Peyer's patch (tissue), 4 donors: Measurements from ENCODE around the gene TRIM24. TPM values are rescaled to one million over a fixed set of nuclear protein-coding genes. Genes with fewer than 3 reads are reported as not detected.

Experiments used
- DNase-seq, 3 donors: peaks; one replicate each; pipeline ENCODE4 v3.0.0-alpha.2; 2017 to 2019
- H3K27ac ChIP-seq, 4 donors: fragments of 200-600 bp; sonication (generic); one replicate each; pipeline ENCODE4 v1.5.1; 2016 to 2019
- H3K27me3 ChIP-seq, 2 donors: fragments of 200-600 bp; sonication (generic); one replicate each; pipeline ENCODE4 v1.5.1; 2019
- H3K36me3 ChIP-seq, 3 donors: fragments of 200-600 bp; sonication (generic); one replicate each; pipeline ENCODE4 v1.5.1; 2016 to 2019
- H3K4me1 ChIP-seq, 4 donors: fragments of 200-600 bp; sonication (generic); one replicate each; pipeline ENCODE4 v1.5.1; 2016 to 2019
- H3K4me3 ChIP-seq, 4 donors: fragments of 200-600 bp; sonication (generic); 1 replicate in 3 of 4; 2 replicates in 1 of 4; pipeline ENCODE4 v1.5.1; 2016 to 2019; ENCODE audit warnings: mild to moderate bottlenecking in 1 of 4
- H3K9me3 ChIP-seq, 4 donors: fragments of 200-600 bp; sonication (generic); one replicate each; pipeline ENCODE4 v1.5.1; 2016 to 2019; ENCODE audit warnings: mild to moderate bottlenecking in 1 of 4
- CTCF ChIP-seq, 6 experiments: fragments of 450-650 bp in 4 of 6; fragments of 200-600 bp in 2 of 6; sonication (generic) in 1 of 6; IDR thresholded peaks; one replicate each; pipeline ENCODE4 v1.5.1; 2017 to 2019; ENCODE audit warnings: antibody characterized with exemption in 6 of 6, mild to moderate bottlenecking in 3 of 6, moderate library complexity in 1 of 6
- POLR2A ChIP-seq, 2 donors: fragments of 450-650 bp; IDR thresholded peaks; one replicate each; pipeline ENCODE4 v1.5.1; 2017; ENCODE audit warnings: antibody characterized with exemption in 2 of 2, mild to moderate bottlenecking in 2 of 2, moderate library complexity in 2 of 2
- total RNA-seq, 4 donors: library from RNA; depleted of rRNA; stranded (reverse); fragments of >200 nt; gene quantifications; one replicate each; pipeline ENCODE4 v1.1.0, GENCODE V29; 2016

The TRIM24 gene
- total RNA-seq, 4 donors from 2014 or later: 15.7 to 18.7 (median 16.6) TPM

- H3K27ac ChIP-seq: no peak overlapping the region
- no peaks in the 10 kb centered on the region for H3K4me1 ChIP-seq
- peaks cover 0 to 25% (median 0%) of the 10 kb centered on the region in 3 donors for H3K36me3 ChIP-seq
- peaks cover 0 to 8% (median 0%) of the 10 kb centered on the region in 4 donors for H3K9me3 ChIP-seq
- no peaks in the 10 kb centered on the region for H3K27me3 ChIP-seq
- H3K4me3 ChIP-seq: no peak overlapping the region
- no peak for TF ChIP-seq CTCF (IDR thresholded peaks at IDR 0.05)
- no peak for TF ChIP-seq POLR2A (IDR thresholded peaks at IDR 0.05)
- no peak for DNase-seq
These were observed 52.2 kb downstream of the TRIM24 start for GRCh38 chr7:138512092-138512858.

GRCh38 chr7:138512885-138513284 lies 52.8 kb downstream of the TRIM24 start:
- no peak for DNase-seq
- Histone ChIP-seq H3K27me3 (no peaks in the 10 kb centered on the region), H3K27ac (no peak overlapping the region), H3K9me3 (peaks cover 0 to 8% (median 0%) of the 10 kb centered on the region in 4 donors), H3K4me3 (no peak overlapping the region), H3K36me3 (peaks cover 0 to 31% (median 0%) of the 10 kb centered on the region in 3 donors), H3K4me1 (no peaks in the 10 kb centered on the region)
- no peak for TF ChIP-seq POLR2A (IDR thresholded peaks at IDR 0.05)
- TF ChIP-seq CTCF (IDR thresholded peaks at IDR 0.05): no peak

DNA sequence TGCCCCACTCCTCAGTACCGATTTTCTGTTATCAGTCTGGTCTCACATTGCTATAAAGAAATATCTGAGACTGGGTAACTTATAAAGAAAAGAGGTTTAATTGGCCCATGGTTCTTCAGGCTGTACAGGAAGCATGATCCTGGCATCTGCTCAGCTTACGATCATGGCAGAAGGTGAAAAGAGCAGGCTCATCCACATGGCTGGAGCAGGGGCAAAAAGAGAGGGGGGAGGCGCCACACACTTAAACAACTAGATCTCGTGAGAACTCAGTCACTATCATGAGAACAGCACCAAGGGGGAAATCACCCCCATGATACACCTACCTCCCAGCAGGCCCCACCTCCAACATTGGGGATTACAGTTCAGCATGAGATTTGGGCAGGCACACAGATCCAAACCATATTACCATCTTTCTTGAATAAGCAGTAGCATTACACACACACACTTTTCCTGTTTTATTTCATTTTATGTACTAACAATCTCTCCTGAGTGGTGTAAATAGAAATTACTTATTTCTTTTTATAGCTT lies 53.3 kb downstream of the TRIM24 start:
- no peaks in the 10 kb centered on the region for H3K27me3 ChIP-seq
- TF ChIP-seq POLR2A (IDR thresholded peaks at IDR 0.05) (no peak), CTCF (IDR thresholded peaks at IDR 0.05) (no peak)
- no peak overlapping the region for H3K27ac ChIP-seq
- no peak overlapping the region for H3K4me3 ChIP-seq
- H3K36me3 ChIP-seq: peaks cover 0 to 35% (median 0%) of the 10 kb centered on the region in 3 donors
- no peak for DNase-seq
- H3K9me3 ChIP-seq: peaks cover 0 to 8% (median 0%) of the 10 kb centered on the region in 4 donors
- no peaks in the 10 kb centered on the region for H3K4me1 ChIP-seq

DNA sequence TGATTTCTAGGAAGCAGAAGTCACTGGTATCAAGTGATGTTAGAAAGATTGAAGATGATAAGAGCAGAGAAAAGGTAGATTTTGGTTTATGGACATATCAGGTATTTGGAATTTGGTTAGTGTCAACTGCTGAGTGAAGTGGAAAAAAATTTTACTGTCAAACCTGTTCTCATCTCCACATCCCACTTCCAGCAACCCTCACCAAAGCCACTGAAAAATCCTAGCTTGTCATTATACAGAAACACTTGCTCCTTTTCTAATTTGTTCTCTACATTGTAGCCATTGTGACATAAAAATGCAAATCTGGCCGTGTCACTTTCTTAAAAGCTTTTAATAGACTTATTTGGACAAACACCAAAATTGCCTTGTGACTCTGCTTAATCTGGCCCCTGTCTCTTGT lies 54.0 kb downstream of the TRIM24 start:
- DNase-seq: no peak
- TF ChIP-seq CTCF (IDR thresholded peaks at IDR 0.05) (no peak), POLR2A (IDR thresholded peaks at IDR 0.05) (no peak)
- H3K36me3 ChIP-seq: peaks cover 0 to 41% (median 0%) of the 10 kb centered on the region in 3 donors
- H3K9me3 ChIP-seq: peaks cover 0 to 8% (median 0%) of the 10 kb centered on the region in 4 donors
- no peak overlapping the region for H3K27ac ChIP-seq
- no peaks in the 10 kb centered on the region for H3K27me3 ChIP-seq
- no peak overlapping the region for H3K4me3 ChIP-seq
- H3K4me1 ChIP-seq: no peaks in the 10 kb centered on the region

- no peaks in the 10 kb centered on the region for H3K27me3 ChIP-seq
- no peak overlapping the region for H3K4me3 ChIP-seq
- no peaks in the 10 kb centered on the region for H3K4me1 ChIP-seq
- no peak overlapping the region for H3K27ac ChIP-seq
- no peak for DNase-seq
- TF ChIP-seq POLR2A (IDR thresholded peaks at IDR 0.05): no peak
- no peak for TF ChIP-seq CTCF (IDR thresholded peaks at IDR 0.05)
- peaks cover 0 to 51% (median 0%) of the 10 kb centered on the region in 3 donors for H3K36me3 ChIP-seq
- H3K9me3 ChIP-seq: peaks cover 0 to 8% (median 0%) of the 10 kb centered on the region in 4 donors
These were observed 55.0 kb downstream of the TRIM24 start for GRCh38 chr7:138515001-138515528.
